Mucosa of descending colon (tissue), 3 donors: ENCODE results near the gene DLG1. TPM values are rescaled to one million over a fixed set of nuclear protein-coding genes. Genes with fewer than 3 reads are reported as not detected.

Experiments used
- ATAC-seq: fragments of 200-7000 bp; cut with Tn5 transposase; one replicate; pipeline ENCODE4 v1.9.1; 2020; ENCODE audit warnings: mild to moderate bottlenecking, moderate library complexity
- DNase-seq, 3 donors: peaks; one replicate each; pipeline ENCODE4 v3.0.0-alpha.2; 2020
- H3K36me3 ChIP-seq: fragments of 200-600 bp; one replicate; pipeline ENCODE4 v1.8.0; 2021; ENCODE audit warnings: low read depth, mild to moderate bottlenecking
- H3K4me1 ChIP-seq: fragments of 200-600 bp; one replicate; pipeline ENCODE4 v1.8.0; 2021; ENCODE audit warnings: low read depth, mild to moderate bottlenecking
- H3K4me3 ChIP-seq: fragments of 200-600 bp; one replicate; pipeline ENCODE4 v1.8.0; 2021; ENCODE audit warnings: mild to moderate bottlenecking
- H3K9me3 ChIP-seq: fragments of 200-600 bp; one replicate; pipeline ENCODE4 v1.8.0; 2021; ENCODE audit warnings: mild to moderate bottlenecking
- intact Hi-C, 2 donors: fragments of 100-400 bp; cut with DNase I in 1 of 2; cut with micrococcal nuclease in 1 of 2; formaldehyde crosslinking; loops; one replicate each; pipeline versions ENCODE4 v1.11.0 to v1.11.1; 2022; cut with DNase I, micrococcal nuclease
- total RNA-seq, 3 donors: library from RNA; stranded (reverse); fragmentation: NEBNext Ultra II Directional in 2 of 3; extraction: Animal tissue kit (Norgen Biotek cat#: 25700) in 2 of 3; gene quantifications; one replicate each; pipeline versions ENCODE4 v1.2.1 to v1.2.4, GENCODE V29; 2021 to 2023
- TF ChIP-seq, protein P1 (sequence below): fragments of 200-600 bp; IDR thresholded peaks from one replicate; pipeline ENCODE4 v1.8.0; 2022; ENCODE audit warnings: antibody characterized with exemption, mild to moderate bottlenecking
- donor health status: DM: no; HTN: no; CAD: no; lungs with moderate emphysema.
- donor health status: DM: no; HTN: no; CAD: no.
- donor health status: DM: no; HTN: yes; CAD: no.

Gene DLG1
- total RNA-seq, 3 donors from 2014 or later = 107 to 163 (median 134) TPM

DNA sequence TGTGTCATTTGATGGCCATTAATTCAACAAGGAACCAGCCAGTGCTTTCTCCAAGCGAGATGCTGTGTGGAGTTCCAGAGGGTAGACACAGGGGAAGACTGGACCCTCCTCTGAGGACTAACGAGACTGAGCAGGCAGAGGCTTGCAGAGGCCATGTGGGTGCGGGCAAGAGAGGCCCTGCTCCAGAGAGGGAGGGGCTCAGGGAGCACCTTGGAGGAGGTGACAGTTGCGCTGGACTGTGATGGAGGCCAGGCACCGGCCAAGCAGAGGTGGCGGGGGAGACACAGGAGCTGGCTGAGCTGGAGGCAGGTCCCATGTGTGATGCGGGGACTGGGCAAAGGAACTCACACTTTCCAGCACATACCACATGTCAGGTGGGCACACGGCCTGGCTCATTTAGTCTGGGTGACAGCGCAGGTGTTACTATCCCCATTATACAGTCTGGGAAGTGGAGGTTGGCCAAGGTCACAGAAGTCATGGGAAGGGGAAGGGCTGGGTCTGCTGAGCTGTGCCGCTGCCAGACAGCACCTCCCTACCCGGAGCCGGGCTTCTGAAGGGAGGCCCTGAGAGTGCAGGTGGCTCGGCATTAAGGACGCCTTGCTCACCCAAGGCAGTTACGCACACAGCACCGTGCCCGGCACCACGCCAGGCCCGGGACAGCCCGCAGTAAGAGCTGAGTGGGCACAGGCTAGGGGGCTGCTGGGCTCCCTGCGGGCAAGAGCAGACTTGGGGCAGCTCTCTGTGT lies 272.5 kb downstream of the DLG1 start:
- DNase-seq = peak in 1 of 3 donors; percentile 45
- Histone ChIP-seq H3K4me3 (no peak overlapping the region), H3K9me3 (no peaks in the 10 kb centered on the region), H3K36me3 (no peaks in the 10 kb centered on the region), H3K4me1 (peaks cover 12% of the 10 kb centered on the region)
- ATAC-seq = no peak
- intact Hi-C loops = no loop called here
- TF ChIP-seq, protein P1, sequence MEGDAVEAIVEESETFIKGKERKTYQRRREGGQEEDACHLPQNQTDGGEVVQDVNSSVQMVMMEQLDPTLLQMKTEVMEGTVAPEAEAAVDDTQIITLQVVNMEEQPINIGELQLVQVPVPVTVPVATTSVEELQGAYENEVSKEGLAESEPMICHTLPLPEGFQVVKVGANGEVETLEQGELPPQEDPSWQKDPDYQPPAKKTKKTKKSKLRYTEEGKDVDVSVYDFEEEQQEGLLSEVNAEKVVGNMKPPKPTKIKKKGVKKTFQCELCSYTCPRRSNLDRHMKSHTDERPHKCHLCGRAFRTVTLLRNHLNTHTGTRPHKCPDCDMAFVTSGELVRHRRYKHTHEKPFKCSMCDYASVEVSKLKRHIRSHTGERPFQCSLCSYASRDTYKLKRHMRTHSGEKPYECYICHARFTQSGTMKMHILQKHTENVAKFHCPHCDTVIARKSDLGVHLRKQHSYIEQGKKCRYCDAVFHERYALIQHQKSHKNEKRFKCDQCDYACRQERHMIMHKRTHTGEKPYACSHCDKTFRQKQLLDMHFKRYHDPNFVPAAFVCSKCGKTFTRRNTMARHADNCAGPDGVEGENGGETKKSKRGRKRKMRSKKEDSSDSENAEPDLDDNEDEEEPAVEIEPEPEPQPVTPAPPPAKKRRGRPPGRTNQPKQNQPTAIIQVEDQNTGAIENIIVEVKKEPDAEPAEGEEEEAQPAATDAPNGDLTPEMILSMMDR = no peak

DNA sequence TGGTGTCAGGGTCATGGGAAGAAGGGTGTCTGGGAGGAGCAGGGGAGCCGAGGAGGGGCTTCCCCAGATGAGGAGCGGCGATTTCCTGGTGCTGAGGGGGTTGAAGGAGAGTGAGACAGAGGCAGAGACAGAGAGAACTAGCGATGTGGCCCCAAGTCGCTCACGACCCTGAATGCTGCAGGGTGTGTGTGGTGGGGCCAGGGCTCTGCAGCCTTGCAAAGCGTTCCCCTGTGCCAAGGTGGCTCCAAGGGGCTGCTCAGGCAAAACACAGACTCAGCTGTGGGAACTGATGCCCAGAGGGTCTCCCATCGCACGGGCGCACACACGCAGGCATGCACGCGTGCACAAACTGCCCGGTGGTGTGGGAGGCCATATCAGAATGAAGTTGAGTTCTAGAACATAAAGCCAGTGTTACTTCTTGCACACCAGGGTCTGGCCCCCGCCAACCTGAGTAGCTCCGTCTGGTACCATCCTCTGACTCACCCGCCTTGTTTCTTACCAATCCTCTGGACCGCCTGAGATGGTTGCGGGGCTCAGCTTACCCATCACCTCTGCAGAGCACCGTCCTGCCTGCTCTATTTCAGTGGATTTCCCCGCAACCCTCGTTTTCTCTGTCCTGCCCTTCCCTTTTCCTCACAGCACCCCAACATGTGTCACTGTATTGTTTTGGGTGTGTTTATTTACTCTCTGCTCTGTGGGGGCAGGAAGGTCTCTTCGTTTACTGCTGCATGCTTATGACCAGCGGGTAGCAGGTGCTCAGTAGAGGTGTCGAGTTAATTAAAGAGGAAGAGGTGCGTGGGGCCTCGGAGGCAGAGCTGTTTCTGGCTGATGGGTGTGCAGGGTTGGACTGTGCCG lies 273.3 kb downstream of the DLG1 start:
- ATAC-seq (no peak), DNase-seq (no peak)
- Histone ChIP-seq H3K4me3 (no peak overlapping the region), H3K9me3 (no peaks in the 10 kb centered on the region), H3K4me1 (peaks cover 9% of the 10 kb centered on the region), H3K36me3 (no peaks in the 10 kb centered on the region)
- TF ChIP-seq, protein P1 = no peak
- intact Hi-C loops = no loop called here

DNA sequence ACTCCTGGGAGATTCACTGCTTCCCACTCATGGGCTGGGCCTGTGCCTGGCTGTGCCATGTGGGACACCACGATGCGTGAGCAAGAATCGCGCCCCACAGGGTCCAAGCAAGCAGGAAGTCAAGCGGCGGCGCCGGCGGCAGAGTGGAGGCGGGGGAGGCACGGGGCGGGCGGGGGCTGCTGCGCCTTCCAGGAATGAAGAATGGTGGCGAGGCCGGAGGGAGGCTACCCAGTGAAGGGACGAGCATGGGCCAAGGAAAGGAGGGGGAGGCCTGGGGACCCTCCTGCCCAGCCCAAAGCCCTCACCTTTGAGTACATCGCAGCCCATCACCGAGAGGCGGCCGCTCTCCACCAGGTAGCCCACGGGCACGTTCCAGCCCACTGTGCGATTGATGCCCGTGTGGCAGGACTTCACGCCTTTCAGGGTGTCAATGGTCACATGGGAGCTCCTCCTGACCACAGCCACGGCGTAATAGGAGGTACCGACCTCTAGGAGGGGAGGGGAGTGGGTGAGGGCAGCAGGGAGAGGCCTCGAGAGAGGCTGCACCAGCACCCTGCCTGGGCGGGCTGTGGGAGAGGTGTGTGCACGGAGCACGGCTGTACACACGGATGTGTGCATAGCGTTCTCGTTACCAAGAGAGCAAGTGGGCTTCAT lies 274.3 kb downstream of the DLG1 start:
- Histone ChIP-seq H3K36me3 (no peaks in the 10 kb centered on the region), H3K9me3 (no peaks in the 10 kb centered on the region), H3K4me3 (no peak overlapping the region), H3K4me1 (peaks cover 4% of the 10 kb centered on the region)
- no peak for ATAC-seq
- peak in 1 of 3 donors; percentile 51 for DNase-seq
- intact Hi-C loops = no loop called here
- TF ChIP-seq, protein P1 = no peak

DNA sequence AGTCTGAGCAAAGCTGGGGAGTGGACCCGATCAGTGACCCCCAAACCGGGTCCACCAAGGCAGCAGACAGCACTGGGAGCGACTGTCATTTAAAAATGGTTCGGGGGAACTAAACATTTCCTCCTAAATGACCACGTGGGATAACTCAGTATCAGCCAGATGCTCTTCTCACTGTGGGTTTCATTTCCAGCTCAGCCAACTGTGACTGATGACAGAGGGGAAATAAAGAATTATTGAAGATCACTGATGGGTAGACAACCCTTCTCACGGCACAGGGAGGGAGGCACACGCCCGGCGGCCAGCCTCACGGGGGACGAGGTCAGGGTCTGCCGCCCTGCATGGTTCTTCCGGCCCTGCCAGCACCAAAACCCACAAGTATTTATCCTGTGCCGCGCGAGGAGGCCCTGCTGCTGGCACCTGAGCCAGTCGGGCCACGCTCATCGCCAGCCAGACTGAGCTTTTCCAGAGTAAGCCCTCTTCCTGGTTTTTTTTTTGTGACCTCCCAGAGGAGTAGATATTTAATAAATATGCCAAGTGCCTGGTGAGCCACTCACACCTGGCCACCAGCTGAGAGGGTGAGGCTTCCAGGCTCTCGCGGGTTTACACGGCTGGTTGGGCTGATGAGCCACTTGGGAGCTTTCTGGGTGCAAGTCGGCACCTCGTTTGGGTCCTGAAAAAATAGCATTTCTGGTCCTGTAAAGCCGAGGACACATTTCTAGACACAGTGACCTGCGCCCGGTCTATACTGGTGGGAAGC lies 275.0 kb downstream of the DLG1 start:
- ATAC-seq (peak; percentile 14), DNase-seq (no peak)
- intact Hi-C loops = no loop called here
- H3K4me3 ChIP-seq = no peak overlapping the region
- H3K4me1 ChIP-seq = no peaks in the 10 kb centered on the region
- H3K9me3 ChIP-seq = no peaks in the 10 kb centered on the region
- TF ChIP-seq, protein P1 = no peak
- H3K36me3 ChIP-seq = no peaks in the 10 kb centered on the region
